ENCODE results near the gene ALDH1L1.

ALDH1L1 gene

DNA sequence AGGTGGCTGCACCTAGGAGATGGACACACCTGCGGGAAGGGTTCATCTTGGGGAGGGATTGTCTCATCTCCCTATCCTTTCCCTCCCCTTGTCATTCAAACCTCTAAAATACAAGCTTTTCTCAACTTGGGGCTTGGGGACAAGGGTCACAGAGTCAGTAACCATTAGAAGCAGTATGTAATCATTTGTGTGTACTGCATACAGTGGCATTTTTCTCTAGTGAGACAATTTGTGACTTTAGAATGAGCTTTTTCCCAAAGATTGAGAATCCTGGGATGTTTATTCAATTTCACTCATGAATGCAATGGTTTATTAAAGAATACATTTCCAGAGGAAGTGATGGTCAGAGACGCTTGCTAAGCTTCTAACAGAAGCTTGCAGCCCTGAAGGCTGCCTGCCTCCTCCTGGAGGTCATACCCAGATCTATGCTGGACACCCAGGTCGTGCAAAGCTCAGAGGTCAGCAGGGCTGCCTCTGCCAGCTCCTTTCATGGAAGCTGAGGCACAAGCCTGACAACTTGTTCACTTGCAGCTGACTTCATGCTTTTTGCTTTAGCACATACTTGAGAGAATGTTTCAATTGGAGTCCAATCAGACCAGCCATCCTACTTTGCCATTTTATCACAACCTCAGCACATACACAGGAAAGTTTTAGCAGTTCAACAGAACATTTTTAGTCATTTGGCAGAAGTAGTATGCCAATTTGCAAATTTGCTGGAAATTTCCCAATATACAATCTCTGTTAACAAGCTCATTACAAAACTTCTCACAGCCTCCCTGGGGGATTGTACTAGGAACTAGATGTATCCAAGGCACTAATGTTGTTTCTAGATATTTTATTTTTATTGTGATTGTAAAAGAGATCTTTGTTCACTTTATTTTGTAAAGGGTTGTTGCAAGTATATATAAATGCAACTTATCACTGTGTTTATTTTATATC, 25.6 kb upstream of the ALDH1L1 start (continued):
- TF ChIP-seq, protein P1, sequence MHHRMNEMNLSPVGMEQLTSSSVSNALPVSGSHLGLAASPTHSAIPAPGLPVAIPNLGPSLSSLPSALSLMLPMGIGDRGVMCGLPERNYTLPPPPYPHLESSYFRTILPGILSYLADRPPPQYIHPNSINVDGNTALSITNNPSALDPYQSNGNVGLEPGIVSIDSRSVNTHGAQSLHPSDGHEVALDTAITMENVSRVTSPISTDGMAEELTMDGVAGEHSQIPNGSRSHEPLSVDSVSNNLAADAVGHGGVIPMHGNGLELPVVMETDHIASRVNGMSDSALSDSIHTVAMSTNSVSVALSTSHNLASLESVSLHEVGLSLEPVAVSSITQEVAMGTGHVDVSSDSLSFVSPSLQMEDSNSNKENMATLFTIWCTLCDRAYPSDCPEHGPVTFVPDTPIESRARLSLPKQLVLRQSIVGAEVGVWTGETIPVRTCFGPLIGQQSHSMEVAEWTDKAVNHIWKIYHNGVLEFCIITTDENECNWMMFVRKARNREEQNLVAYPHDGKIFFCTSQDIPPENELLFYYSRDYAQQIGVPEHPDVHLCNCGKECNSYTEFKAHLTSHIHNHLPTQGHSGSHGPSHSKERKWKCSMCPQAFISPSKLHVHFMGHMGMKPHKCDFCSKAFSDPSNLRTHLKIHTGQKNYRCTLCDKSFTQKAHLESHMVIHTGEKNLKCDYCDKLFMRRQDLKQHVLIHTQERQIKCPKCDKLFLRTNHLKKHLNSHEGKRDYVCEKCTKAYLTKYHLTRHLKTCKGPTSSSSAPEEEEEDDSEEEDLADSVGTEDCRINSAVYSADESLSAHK (tag by site-specific recombination; IDR thresholded peaks at IDR 0.05), result no peak
- TF ChIP-seq ZNF335 (tag by site-specific recombination; conservative IDR thresholded peaks at IDR 0.05) (no peak), ZNF514 (tag by site-specific recombination; IDR thresholded peaks at IDR 0.05) (no peak), ZNF623 (tag by site-specific recombination; IDR thresholded peaks at IDR 0.05) (no peak), ZNF24 (tag by site-specific recombination; IDR thresholded peaks at IDR 0.05) (no peak), KLF10 (tag by site-specific recombination; IDR thresholded peaks at IDR 0.05) (no peak), MEIS1 (CRISPR knock-in tag; IDR thresholded peaks at IDR 0.05; ENCODE audit: borderline replicate concordance) (no peak)
- TF ChIP-seq, protein P2, sequence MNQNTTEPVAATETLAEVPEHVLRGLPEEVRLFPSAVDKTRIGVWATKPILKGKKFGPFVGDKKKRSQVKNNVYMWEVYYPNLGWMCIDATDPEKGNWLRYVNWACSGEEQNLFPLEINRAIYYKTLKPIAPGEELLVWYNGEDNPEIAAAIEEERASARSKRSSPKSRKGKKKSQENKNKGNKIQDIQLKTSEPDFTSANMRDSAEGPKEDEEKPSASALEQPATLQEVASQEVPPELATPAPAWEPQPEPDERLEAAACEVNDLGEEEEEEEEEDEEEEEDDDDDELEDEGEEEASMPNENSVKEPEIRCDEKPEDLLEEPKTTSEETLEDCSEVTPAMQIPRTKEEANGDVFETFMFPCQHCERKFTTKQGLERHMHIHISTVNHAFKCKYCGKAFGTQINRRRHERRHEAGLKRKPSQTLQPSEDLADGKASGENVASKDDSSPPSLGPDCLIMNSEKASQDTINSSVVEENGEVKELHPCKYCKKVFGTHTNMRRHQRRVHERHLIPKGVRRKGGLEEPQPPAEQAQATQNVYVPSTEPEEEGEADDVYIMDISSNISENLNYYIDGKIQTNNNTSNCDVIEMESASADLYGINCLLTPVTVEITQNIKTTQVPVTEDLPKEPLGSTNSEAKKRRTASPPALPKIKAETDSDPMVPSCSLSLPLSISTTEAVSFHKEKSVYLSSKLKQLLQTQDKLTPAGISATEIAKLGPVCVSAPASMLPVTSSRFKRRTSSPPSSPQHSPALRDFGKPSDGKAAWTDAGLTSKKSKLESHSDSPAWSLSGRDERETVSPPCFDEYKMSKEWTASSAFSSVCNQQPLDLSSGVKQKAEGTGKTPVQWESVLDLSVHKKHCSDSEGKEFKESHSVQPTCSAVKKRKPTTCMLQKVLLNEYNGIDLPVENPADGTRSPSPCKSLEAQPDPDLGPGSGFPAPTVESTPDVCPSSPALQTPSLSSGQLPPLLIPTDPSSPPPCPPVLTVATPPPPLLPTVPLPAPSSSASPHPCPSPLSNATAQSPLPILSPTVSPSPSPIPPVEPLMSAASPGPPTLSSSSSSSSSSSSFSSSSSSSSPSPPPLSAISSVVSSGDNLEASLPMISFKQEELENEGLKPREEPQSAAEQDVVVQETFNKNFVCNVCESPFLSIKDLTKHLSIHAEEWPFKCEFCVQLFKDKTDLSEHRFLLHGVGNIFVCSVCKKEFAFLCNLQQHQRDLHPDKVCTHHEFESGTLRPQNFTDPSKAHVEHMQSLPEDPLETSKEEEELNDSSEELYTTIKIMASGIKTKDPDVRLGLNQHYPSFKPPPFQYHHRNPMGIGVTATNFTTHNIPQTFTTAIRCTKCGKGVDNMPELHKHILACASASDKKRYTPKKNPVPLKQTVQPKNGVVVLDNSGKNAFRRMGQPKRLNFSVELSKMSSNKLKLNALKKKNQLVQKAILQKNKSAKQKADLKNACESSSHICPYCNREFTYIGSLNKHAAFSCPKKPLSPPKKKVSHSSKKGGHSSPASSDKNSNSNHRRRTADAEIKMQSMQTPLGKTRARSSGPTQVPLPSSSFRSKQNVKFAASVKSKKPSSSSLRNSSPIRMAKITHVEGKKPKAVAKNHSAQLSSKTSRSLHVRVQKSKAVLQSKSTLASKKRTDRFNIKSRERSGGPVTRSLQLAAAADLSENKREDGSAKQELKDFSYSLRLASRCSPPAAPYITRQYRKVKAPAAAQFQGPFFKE (tag by site-specific recombination; IDR thresholded peaks at IDR 0.05; ENCODE audit: borderline replicate concordance), result no peak

DNA sequence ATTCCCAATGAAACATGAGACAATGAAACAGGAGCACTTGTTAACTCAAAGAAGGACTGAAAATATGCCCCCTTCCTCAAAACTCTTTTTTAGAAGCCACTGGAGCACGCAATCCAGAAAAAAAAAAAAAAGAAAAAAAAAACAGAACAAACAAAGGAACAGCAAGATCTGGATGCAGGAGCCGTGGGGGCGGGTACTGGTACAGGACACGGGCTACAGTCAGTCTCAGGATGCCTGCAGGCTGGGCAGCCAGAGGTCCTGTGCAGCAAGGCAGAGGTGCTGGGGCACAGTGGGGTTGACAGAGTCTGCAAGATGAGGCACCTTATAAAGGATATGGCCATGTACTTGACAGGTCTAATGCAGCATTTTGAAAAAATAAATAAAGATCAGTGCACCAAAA, 22.3 kb upstream of the ALDH1L1 start:
- H3K9me3 ChIP-seq (ENCODE audit: control insufficient read depth, insufficient read depth, low read depth, low read length), result no peaks in the 10 kb centered on the region
- H3K4me3 ChIP-seq (ENCODE audit: low read depth, low read length), result no peak overlapping the region
- H3K27ac ChIP-seq (ENCODE audit: extremely low read depth, low read depth, low read length), result no peak overlapping the region
- POLR2A ChIA-PET, result no interaction called here
- no peaks in the 10 kb centered on the region for H3K36me3 ChIP-seq (ENCODE audit: control insufficient read depth in 2 of 2, insufficient read depth in 1 of 2, low read length in 2 of 2)
- CTCF ChIA-PET, result no interaction called here
- H3K4me1 ChIP-seq (ENCODE audit: control insufficient read depth, insufficient read depth, low read length), result no peaks in the 10 kb centered on the region
- TF ChIP-seq ZNF837 (tag by site-specific recombination; IDR thresholded peaks at IDR 0.05) (no peak), ZNF416 (tag by site-specific recombination; IDR thresholded peaks at IDR 0.05) (no peak), OSR2 (tag by site-specific recombination; IDR thresholded peaks at IDR 0.05) (no peak), OVOL3 (tag by site-specific recombination; IDR thresholded peaks at IDR 0.05) (no peak), SP3 (tag by site-specific recombination; IDR thresholded peaks at IDR 0.05) (no peak), MEIS1 (CRISPR knock-in tag; IDR thresholded peaks at IDR 0.05; ENCODE audit: borderline replicate concordance) (no peak), GLI2 (tag by site-specific recombination; IDR thresholded peaks at IDR 0.05; ENCODE audit: borderline replicate concordance, low read depth) (no peak), TRIM28 (IDR thresholded peaks at IDR 0.05; ENCODE audit: borderline replicate concordance, low read length) (no peak), SP7 (tag by site-specific recombination; IDR thresholded peaks at IDR 0.05) (no peak), ZNF37A (tag by site-specific recombination; IDR thresholded peaks at IDR 0.05) (no peak)
- TF ChIP-seq, protein P3, sequence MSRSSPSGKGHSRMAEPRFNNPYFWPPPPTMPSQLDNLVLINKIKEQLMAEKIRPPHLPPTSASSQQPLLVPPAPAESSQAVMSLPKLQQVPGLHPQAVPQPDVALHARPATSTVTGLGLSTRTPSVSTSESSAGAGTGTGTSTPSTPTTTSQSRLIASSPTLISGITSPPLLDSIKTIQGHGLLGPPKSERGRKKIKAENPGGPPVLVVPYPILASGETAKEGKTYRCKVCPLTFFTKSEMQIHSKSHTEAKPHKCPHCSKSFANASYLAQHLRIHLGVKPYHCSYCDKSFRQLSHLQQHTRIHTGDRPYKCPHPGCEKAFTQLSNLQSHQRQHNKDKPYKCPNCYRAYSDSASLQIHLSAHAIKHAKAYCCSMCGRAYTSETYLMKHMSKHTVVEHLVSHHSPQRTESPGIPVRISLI (tag by site-specific recombination; IDR thresholded peaks at IDR 0.05), result no peak
- TF ChIP-seq, protein P4, sequence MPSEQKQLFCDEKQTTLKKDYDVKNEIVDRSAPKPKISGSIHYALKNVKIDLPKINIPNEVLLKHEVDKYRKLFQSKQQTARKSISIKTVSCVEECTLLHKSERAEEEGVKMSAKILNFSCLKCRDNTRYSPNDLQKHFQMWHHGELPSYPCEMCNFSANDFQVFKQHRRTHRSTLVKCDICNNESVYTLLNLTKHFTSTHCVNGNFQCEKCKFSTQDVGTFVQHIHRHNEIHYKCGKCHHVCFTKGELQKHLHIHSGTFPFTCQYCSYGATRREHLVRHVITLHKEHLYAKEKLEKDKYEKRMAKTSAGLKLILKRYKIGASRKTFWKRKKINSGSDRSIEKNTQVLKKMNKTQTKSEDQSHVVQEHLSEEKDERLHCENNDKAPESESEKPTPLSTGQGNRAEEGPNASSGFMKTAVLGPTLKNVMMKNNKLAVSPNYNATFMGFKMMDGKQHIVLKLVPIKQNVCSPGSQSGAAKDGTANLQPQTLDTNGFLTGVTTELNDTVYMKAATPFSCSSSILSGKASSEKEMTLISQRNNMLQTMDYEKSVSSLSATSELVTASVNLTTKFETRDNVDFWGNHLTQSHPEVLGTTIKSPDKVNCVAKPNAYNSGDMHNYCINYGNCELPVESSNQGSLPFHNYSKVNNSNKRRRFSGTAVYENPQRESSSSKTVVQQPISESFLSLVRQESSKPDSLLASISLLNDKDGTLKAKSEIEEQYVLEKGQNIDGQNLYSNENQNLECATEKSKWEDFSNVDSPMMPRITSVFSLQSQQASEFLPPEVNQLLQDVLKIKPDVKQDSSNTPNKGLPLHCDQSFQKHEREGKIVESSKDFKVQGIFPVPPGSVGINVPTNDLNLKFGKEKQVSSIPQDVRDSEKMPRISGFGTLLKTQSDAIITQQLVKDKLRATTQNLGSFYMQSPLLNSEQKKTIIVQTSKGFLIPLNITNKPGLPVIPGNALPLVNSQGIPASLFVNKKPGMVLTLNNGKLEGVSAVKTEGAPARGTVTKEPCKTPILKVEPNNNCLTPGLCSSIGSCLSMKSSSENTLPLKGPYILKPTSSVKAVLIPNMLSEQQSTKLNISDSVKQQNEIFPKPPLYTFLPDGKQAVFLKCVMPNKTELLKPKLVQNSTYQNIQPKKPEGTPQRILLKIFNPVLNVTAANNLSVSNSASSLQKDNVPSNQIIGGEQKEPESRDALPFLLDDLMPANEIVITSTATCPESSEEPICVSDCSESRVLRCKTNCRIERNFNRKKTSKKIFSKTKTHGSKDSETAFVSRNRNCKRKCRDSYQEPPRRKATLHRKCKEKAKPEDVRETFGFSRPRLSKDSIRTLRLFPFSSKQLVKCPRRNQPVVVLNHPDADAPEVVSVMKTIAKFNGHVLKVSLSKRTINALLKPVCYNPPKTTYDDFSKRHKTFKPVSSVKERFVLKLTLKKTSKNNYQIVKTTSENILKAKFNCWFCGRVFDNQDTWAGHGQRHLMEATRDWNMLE (tag by site-specific recombination; conservative IDR thresholded peaks at IDR 0.05; ENCODE audit: low read depth), result no peak
- TF ChIP-seq, protein P5, sequence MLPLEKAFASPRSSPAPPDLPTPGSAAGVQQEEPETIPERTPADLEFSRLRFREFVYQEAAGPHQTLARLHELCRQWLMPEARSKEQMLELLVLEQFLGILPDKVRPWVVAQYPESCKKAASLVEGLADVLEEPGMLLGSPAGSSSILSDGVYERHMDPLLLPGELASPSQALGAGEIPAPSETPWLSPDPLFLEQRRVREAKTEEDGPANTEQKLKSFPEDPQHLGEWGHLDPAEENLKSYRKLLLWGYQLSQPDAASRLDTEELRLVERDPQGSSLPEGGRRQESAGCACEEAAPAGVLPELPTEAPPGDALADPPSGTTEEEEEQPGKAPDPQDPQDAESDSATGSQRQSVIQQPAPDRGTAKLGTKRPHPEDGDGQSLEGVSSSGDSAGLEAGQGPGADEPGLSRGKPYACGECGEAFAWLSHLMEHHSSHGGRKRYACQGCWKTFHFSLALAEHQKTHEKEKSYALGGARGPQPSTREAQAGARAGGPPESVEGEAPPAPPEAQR (tag by site-specific recombination; IDR thresholded peaks at IDR 0.05), result no peak
